Testis (tissue), 3 donors: ENCODE data around the gene USP20. TPM values are rescaled to one million over a fixed set of nuclear protein-coding genes. Genes with fewer than 3 reads are reported as not detected.

Experiments
- DNase-seq: peaks from one replicate; pipeline ENCODE4 v3.0.0-alpha.2; 2019
- H3K27ac ChIP-seq, 2 donors: fragments of 200-600 bp; sonication (generic); one replicate each; pipeline ENCODE4 v1.5.1; 2019
- H3K27me3 ChIP-seq: fragments of 200-600 bp; sonication (generic); one replicate; pipeline ENCODE4 v1.5.1; 2019
- H3K36me3 ChIP-seq: fragments of 200-600 bp; sonication (generic); one replicate; pipeline ENCODE4 v1.5.1; 2017; ENCODE audit warnings: low read depth; ENCODE audit errors: missing control alignments
- H3K4me1 ChIP-seq: fragments of 200-600 bp; sonication (generic); one replicate; pipeline ENCODE4 v1.5.1; 2019
- H3K4me3 ChIP-seq, 2 donors: fragments of 200-600 bp; sonication (generic); one replicate each; pipeline ENCODE4 v1.5.1; 2017 to 2019
- H3K9me3 ChIP-seq: fragments of 200-600 bp; sonication (generic); one replicate; pipeline ENCODE4 v1.5.1; 2017
- POLR2A ChIP-seq: fragments of 450-650 bp; IDR thresholded peaks from one replicate; pipeline ENCODE4 v1.6.1; 2017; ENCODE audit warnings: antibody characterized with exemption, mild to moderate bottlenecking, moderate library complexity
- WGBS, 2 donors: methylation state at CpG; one replicate each; pipeline ENCODE4 v1.1.5; 2018; 5-methylcytosine and 5-hydroxymethylcytosine counted together
- intact Hi-C: fragments of 100-400 bp; cut with DNase I; formaldehyde crosslinking; loops from one replicate; pipeline ENCODE4 v1.15.1; 2023; ENCODE audit warnings: low total_unique reads
- polyA plus RNA-seq: library from polyadenylated mRNA; stranded (reverse); fragments of 350-450 nt; fragmentation: Illumina TruSeq; extraction: RNeasy Lipid Tissue Mini Kit (QIAGEN cat#74804); gene quantifications from one replicate; pipeline ENCODE4 v1.2.3, GENCODE V29; 2014; ENCODE audit warnings: low read depth, low replicate concordance; ENCODE audit not compliant: insufficient read depth
- total RNA-seq, 2 donors: library from RNA; depleted of rRNA; stranded (reverse); fragments of >200 nt; gene quantifications; one replicate each; pipeline ENCODE4 v1.2.3, GENCODE V29; 2016
- TF ChIP-seq, protein P1 (sequence below), 3 experiments: fragments of 450-650 bp in 2 of 3; fragments of 200-600 bp in 1 of 3; sonication (generic) in 1 of 3; IDR thresholded peaks; one replicate each; pipeline ENCODE4 v1.5.1; 2016 to 2019; ENCODE audit warnings: antibody characterized with exemption in 3 of 3, mild to moderate bottlenecking in 2 of 3, moderate library complexity in 1 of 3

Gene USP20
- total and polyA plus RNA-seq, 3 donors from 2014 or later: 37.4 to 48.3 (median 46.8) TPM

DNA sequence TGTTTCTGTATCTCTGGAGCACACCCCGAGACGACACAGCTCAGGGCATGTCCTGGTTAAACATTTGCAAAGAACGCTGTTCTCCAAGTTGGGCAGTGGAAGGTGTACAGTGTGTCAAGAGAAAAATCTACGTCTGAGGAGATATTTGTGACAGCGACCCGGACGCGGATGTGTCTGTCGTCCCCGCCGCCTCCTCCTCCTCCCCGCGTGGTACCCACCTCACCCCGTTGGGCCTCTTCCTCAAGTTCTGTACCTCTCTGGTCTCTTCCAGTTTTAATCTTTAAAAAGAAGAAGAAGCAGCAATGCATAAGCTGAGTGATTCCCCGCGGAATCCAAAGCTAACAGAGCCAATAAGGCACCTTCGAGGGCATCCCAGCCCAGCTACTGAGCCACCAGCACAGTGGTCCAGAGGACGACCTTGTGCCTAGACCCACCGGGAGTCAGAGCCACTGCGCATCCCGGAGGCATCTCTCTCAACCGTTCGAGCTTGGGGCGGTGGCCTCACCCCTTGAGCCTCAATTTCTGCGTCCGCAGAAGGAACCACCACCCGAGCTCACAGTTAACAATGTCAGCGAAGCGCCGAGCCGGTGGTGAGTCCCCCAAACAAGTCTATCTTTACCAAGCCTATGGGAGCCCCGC lies 650 bp upstream of the USP20 start:
- no peak for DNase-seq
- peak overlapping the region; percentile 9 to 85 for H3K27ac ChIP-seq
- H3K36me3 ChIP-seq: no peaks in the 10 kb centered on the region
- peaks cover 18% of the 10 kb centered on the region for H3K4me1 ChIP-seq
- no peaks in the 10 kb centered on the region for H3K27me3 ChIP-seq
- H3K4me3 ChIP-seq: peak overlapping the region; percentile 97 to 98
- TF ChIP-seq POLR2A: no peak
- TF ChIP-seq, protein P1, sequence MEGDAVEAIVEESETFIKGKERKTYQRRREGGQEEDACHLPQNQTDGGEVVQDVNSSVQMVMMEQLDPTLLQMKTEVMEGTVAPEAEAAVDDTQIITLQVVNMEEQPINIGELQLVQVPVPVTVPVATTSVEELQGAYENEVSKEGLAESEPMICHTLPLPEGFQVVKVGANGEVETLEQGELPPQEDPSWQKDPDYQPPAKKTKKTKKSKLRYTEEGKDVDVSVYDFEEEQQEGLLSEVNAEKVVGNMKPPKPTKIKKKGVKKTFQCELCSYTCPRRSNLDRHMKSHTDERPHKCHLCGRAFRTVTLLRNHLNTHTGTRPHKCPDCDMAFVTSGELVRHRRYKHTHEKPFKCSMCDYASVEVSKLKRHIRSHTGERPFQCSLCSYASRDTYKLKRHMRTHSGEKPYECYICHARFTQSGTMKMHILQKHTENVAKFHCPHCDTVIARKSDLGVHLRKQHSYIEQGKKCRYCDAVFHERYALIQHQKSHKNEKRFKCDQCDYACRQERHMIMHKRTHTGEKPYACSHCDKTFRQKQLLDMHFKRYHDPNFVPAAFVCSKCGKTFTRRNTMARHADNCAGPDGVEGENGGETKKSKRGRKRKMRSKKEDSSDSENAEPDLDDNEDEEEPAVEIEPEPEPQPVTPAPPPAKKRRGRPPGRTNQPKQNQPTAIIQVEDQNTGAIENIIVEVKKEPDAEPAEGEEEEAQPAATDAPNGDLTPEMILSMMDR (IDR thresholded peaks at IDR 0.05): no peak
- H3K9me3 ChIP-seq: no peaks in the 10 kb centered on the region
- 1 to 2% methylated on average over 28 to 32 of the region's 32 CpGs for WGBS, 2 donors
- intact Hi-C loops: no loop called here

DNA sequence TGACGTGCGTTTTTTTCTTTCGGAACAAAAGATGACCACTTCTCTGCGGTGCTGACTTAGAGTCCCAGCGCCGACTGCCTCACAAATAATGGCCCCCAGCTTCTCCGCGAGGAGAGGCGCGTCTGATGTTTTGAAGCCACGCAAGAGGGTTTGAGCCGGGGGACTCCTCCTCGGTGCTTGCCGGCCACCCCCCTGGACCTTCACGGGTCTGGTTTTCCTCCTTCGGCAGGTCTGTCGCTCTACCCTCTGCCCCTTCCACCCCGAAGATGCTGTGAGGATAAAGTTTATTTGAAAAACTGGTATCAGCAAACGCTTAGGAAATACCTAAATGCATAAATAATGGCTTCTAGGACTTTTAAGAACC lies 584 bp downstream of the USP20 start:
- no peaks in the 10 kb centered on the region for H3K36me3 ChIP-seq
- H3K27me3 ChIP-seq: no peaks in the 10 kb centered on the region
- H3K4me3 ChIP-seq: peak overlapping the region; percentile 97 to 98
- intact Hi-C loops: no loop called here
- DNase-seq: no peak
- TF ChIP-seq, protein P1 (IDR thresholded peaks at IDR 0.05): no peak
- TF ChIP-seq POLR2A: no peak
- H3K4me1 ChIP-seq: peaks cover 18% of the 10 kb centered on the region
- no peaks in the 10 kb centered on the region for H3K9me3 ChIP-seq
- peak overlapping the region; percentile 82 to 85 for H3K27ac ChIP-seq
- 0 to 1% methylated on average over 15 to 19 of the region's 19 CpGs for WGBS, 2 donors

DNA sequence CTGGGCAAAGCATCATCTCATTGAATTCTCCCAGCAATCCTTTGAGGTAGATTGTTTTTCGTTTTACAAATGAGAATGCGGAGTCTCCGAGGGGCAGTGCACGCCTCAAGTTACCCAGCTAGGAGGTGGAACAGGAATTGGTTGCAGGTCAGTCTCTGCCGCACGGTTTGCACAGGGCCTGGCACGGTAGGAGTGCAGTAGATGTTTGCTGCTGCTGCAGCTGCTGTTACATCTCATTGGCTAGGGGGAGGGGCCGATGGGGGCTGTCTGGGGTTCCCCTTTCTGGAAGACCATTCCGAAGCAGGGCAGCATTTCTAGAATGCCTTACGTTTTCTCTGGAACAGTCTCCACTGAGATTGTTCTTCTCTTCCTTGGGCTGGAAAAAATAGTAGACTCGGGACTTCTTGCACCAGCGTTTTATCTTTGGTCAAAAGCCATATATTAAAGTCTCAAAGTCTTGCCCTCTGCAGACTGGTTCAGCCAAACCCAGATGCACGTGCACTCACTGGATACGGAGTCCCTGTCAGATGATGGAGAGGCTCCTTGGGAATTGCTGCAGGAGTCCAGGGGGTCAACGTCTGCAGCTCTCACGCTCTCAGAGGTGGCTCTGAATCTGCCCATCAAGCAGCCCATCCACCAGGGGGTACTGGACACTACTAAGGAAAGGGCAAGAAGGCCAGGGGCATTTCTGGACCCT lies 1.2 kb downstream of the USP20 start:
- WGBS, 2 donors: 18 to 21% methylated on average over 16 of the region's 16 CpGs

DNA sequence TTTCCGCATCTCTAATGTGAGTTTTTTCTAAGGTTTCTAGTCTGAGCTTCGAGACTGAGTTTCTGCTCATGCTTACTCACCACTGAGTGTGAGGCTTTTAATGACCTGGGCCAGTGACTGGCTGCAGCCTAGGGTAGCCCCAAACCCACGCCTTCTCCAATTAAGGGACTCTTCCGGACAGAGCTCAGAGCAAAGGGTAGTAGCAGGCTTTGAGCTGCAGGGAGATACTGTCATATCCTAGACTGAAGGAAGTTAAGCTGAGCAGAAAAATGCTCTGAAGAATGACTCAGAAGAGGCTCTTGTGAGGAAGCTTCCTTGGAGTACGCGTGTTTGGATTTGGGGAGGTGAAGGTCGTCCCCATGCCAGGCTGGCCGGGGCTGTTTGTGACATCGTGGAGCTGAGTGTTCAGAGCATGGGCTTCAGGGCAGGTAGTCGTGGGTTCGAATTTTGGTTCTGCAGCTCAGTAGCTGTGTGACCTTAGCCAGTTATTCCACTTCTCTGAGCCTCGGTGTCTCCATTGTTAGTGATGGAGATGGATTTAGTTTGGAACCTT lies 3.5 kb downstream of the USP20 start:
- TF ChIP-seq POLR2A: no peak
- TF ChIP-seq, protein P1 (IDR thresholded peaks at IDR 0.05): no peak
- Histone ChIP-seq H3K4me1 (peaks cover 18% of the 10 kb centered on the region), H3K36me3 (no peaks in the 10 kb centered on the region), H3K27me3 (no peaks in the 10 kb centered on the region), H3K9me3 (no peaks in the 10 kb centered on the region), H3K27ac (no peak overlapping the region), H3K4me3 (no peak overlapping the region)
- WGBS, 2 donors: 88 to 91% methylated on average over 12 of the region's 12 CpGs
- DNase-seq: no peak
- intact Hi-C loops: no loop called here

More for the DNA sequence above, 1.2 kb downstream of the USP20 start:
- Histone ChIP-seq H3K27ac (no peak overlapping the region), H3K4me1 (peaks cover 18% of the 10 kb centered on the region), H3K4me3 (peak overlapping the region; percentile 97 to 98), H3K9me3 (no peaks in the 10 kb centered on the region), H3K27me3 (no peaks in the 10 kb centered on the region), H3K36me3 (no peaks in the 10 kb centered on the region)
- TF ChIP-seq POLR2A: no peak
- TF ChIP-seq, protein P1 (IDR thresholded peaks at IDR 0.05): no peak
- intact Hi-C loops: no loop called here
- no peak for DNase-seq
